Measurements from ENCODE around the gene XYLB.

The XYLB gene

GRCh38 chr3:38365469-38366062 lies 19.0 kb downstream of the XYLB start:
- DNase-seq: no peak

- no peak for DNase-seq
Observed at GRCh38 chr3:38366082-38366481, 19.5 kb downstream of the XYLB start.

- no peak for DNase-seq
Observed at GRCh38 chr3:38367779-38368178, 21.2 kb downstream of the XYLB start.

GRCh38 chr3:38368238-38368637 lies 21.7 kb downstream of the XYLB start:
- no peak for DNase-seq

- DNase-seq: no peak
Observed at GRCh38 chr3:38369186-38369585, 22.6 kb downstream of the XYLB start.

- DNase-seq: no peak
Observed at GRCh38 chr3:38370149-38370548, 23.6 kb downstream of the XYLB start.

- no peak for DNase-seq
Observed at GRCh38 chr3:38370861-38371260, 24.3 kb downstream of the XYLB start.

- no peak for DNase-seq
Observed at GRCh38 chr3:38371541-38372213, 25.1 kb downstream of the XYLB start.

GRCh38 chr3:38372214-38372601 lies 25.6 kb downstream of the XYLB start:
- no peak for DNase-seq

- no peak for DNase-seq
Observed at GRCh38 chr3:38374221-38374620, 27.6 kb downstream of the XYLB start.

GRCh38 chr3:38375072-38375471 lies 28.5 kb downstream of the XYLB start:
- DNase-seq: no peak

- DNase-seq: no peak
Observed at GRCh38 chr3:38375488-38376097, 29.0 kb downstream of the XYLB start.

GRCh38 chr3:38376098-38376816 lies 29.7 kb downstream of the XYLB start:
- DNase-seq: no peak

GRCh38 chr3:38379201-38379770 lies 32.7 kb downstream of the XYLB start:
- DNase-seq: no peak

GRCh38 chr3:38382506-38383080 lies 36.0 kb downstream of the XYLB start:
- DNase-seq: no peak

- no peak for DNase-seq
Observed at GRCh38 chr3:38383156-38383875, 36.7 kb downstream of the XYLB start.

GRCh38 chr3:38386992-38387750 lies 40.6 kb downstream of the XYLB start:
- no peak for DNase-seq

GRCh38 chr3:38387862-38388261 lies 41.3 kb downstream of the XYLB start:
- DNase-seq: no peak

GRCh38 chr3:38392604-38393163 lies 46.1 kb downstream of the XYLB start:
- DNase-seq: no peak

- no peak for DNase-seq
Observed at GRCh38 chr3:38396239-38396638, 49.7 kb downstream of the XYLB start.

GRCh38 chr3:38396861-38397260 lies 50.3 kb downstream of the XYLB start:
- DNase-seq: no peak

Data from NCI-H69 (cell line).